OCI-LY7 (cell line): ENCODE measurements around the gene TMC8. TPM values are rescaled to one million over a fixed set of nuclear protein-coding genes. Genes with fewer than 3 reads are reported as not detected.

Source experiments
- BruUV-seq: library from RNA; stranded (reverse); fragments of 400-500 nt; replicated peaks from 2 replicates; lab custom pipeline; 2021; lab: Mats Ljungman, UMichigan
- CTCF ChIA-PET: fragments of 300-600 bp; sonication (Branson Sonifier 250); formaldehyde crosslinking; loops from one replicate; lab custom pipeline; 2022; ENCODE audit warnings: antibody characterized with exemption; ENCODE audit not compliant: unreplicated experiment; lab: Charles Lee
- POLR2A ChIA-PET: fragments of 300-600 bp; sonication (Branson Sonifier 250); formaldehyde crosslinking; loops from one replicate; lab custom pipeline; 2022; ENCODE audit warnings: antibody characterized with exemption; lab: Charles Lee
- DNase-seq: peaks from one replicate; pipeline ENCODE4 v3.0.0-alpha.2; 2015; ENCODE audit warnings: low spot score
- H2AFZ ChIP-seq: fragments of 200-600 bp; sonication (generic), shearing (Covaris generic); 2 replicates; pipeline ENCODE4 v1.6.1; 2014; ENCODE audit warnings: mild to moderate bottlenecking, antibody characterized with exemption, low read length, moderate library complexity
- H3K27ac ChIP-seq: fragments of 200-600 bp; sonication (generic); 2 replicates; pipeline ENCODE4 v1.5.1; 2014; ENCODE audit warnings: mixed run types, low read depth, mild to moderate bottlenecking, moderate library complexity, low read length, inconsistent platforms; ENCODE audit not compliant: poor library complexity, severe bottlenecking
- H3K36me3 ChIP-seq: fragments of 200-600 bp; sonication (generic); 2 replicates; pipeline ENCODE4 v1.6.1; 2014; ENCODE audit warnings: mild to moderate bottlenecking, antibody characterized with exemption, low read length, moderate library complexity, mixed read lengths; ENCODE audit not compliant: insufficient read depth
- H3K4me1 ChIP-seq: fragments of 200-600 bp; sonication (generic); 2 replicates; pipeline ENCODE4 v1.5.1; 2014; ENCODE audit warnings: mild to moderate bottlenecking, low read length; ENCODE audit not compliant: insufficient read depth, poor library complexity, severe bottlenecking
- H3K4me2 ChIP-seq: fragments of 200-600 bp; sonication (generic); 2 replicates; pipeline ENCODE4 v1.6.1; 2014; ENCODE audit warnings: mild to moderate bottlenecking, low read length
- H3K4me3 ChIP-seq: fragments of 200-600 bp; sonication (generic); 2 replicates; pipeline ENCODE4 v1.5.1; 2014; ENCODE audit warnings: mild to moderate bottlenecking, low read depth, low read length; ENCODE audit not compliant: poor library complexity, severe bottlenecking
- H3K79me2 ChIP-seq: fragments of 200-600 bp; sonication (generic); 2 replicates; pipeline ENCODE4 v1.6.1; 2016; ENCODE audit warnings: low read depth, mild to moderate bottlenecking, low read length, moderate library complexity, mixed read lengths; ENCODE audit not compliant: insufficient read depth
- H3K9me2 ChIP-seq: fragments of 200-600 bp; sonication (generic); 2 replicates; pipeline ENCODE4 v1.6.1; 2016; ENCODE audit warnings: mild to moderate bottlenecking, low read length, mixed read lengths; ENCODE audit not compliant: insufficient read depth
- H3K9me3 ChIP-seq: fragments of 200-600 bp; sonication (generic); 2 replicates; pipeline ENCODE4 v1.6.1; 2014; ENCODE audit warnings: mild to moderate bottlenecking, mixed run types, low read length, mixed read lengths
- H4K20me1 ChIP-seq: fragments of 200-600 bp; sonication (generic); 2 replicates; pipeline ENCODE4 v1.6.1; 2014; ENCODE audit warnings: mild to moderate bottlenecking, antibody characterized with exemption, low read length, moderate library complexity, mixed read lengths; ENCODE audit not compliant: insufficient read depth
- EZH2phosphoT487 ChIP-seq: fragments of 200-600 bp; sonication (generic); IDR thresholded peaks from 2 replicates; pipeline ENCODE4 v1.6.1; 2018; ENCODE audit warnings: low read depth, borderline replicate concordance, mild to moderate bottlenecking, mixed run types, antibody characterized with exemption, low read length, moderate library complexity, mixed read lengths
- intact Hi-C: fragments of 100-400 bp; cut with micrococcal nuclease; formaldehyde crosslinking; loops from one replicate; pipeline ENCODE4 v1.10.0; 2022; ENCODE audit not compliant: unreplicated experiment
- total RNA-seq, 2 experiments: library from RNA; depleted of rRNA in 1 of 2; stranded (reverse); fragments of >200 nt in 1 of 2; shearing (Covaris generic) in 1 of 2; gene quantifications; 2 replicates each; pipeline ENCODE4 v1.2.3, GENCODE V29; 2014 to 2022
- TF ChIP-seq, protein P1 (sequence below): fragments of 200-600 bp; sonication (generic); conservative IDR thresholded peaks from 2 replicates; pipeline ENCODE4 v1.5.1; 2014; ENCODE audit warnings: mild to moderate bottlenecking, antibody characterized with exemption, low read length, moderate library complexity, mixed read lengths

Gene TMC8
- total RNA-seq, 2 experiments from 2014 or later, result 83.8 to 236 TPM

GRCh38 chr17:78116411-78116810 is 14.2 kb upstream of the TMC8 start:
- Histone ChIP-seq H3K4me3 (no peak overlapping the region), H3K4me2 (no peak overlapping the region), H3K36me3 (peaks cover 49% of the 10 kb centered on the region), H4K20me1 (no peaks in the 10 kb centered on the region), H3K27ac (no peak overlapping the region), H2AFZ (no peak overlapping the region), H3K9me2 (no peaks in the 10 kb centered on the region), H3K4me1 (peaks cover 10% of the 10 kb centered on the region), H3K9me3 (no peaks in the 10 kb centered on the region), H3K79me2 (no peaks in the 10 kb centered on the region)
- no TSS peak for BruUV-seq
- POLR2A ChIA-PET, result interaction anchor here (0.7 kb wide), 2 partner anchors 200 to 221 kb away, joined by 3 read pairs; no protein-coding TSS in a partner anchor
- CTCF ChIA-PET, result interaction anchor here (0.7 kb wide), 1 partner anchor 18 kb away, joined by 4 read pairs; no protein-coding TSS in a partner anchor
- no peak for TF ChIP-seq EZH2phosphoT487
- TF ChIP-seq, protein P1, sequence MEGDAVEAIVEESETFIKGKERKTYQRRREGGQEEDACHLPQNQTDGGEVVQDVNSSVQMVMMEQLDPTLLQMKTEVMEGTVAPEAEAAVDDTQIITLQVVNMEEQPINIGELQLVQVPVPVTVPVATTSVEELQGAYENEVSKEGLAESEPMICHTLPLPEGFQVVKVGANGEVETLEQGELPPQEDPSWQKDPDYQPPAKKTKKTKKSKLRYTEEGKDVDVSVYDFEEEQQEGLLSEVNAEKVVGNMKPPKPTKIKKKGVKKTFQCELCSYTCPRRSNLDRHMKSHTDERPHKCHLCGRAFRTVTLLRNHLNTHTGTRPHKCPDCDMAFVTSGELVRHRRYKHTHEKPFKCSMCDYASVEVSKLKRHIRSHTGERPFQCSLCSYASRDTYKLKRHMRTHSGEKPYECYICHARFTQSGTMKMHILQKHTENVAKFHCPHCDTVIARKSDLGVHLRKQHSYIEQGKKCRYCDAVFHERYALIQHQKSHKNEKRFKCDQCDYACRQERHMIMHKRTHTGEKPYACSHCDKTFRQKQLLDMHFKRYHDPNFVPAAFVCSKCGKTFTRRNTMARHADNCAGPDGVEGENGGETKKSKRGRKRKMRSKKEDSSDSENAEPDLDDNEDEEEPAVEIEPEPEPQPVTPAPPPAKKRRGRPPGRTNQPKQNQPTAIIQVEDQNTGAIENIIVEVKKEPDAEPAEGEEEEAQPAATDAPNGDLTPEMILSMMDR, result no peak
- intact Hi-C loops, result no loop called here
- no peak for DNase-seq

DNA sequence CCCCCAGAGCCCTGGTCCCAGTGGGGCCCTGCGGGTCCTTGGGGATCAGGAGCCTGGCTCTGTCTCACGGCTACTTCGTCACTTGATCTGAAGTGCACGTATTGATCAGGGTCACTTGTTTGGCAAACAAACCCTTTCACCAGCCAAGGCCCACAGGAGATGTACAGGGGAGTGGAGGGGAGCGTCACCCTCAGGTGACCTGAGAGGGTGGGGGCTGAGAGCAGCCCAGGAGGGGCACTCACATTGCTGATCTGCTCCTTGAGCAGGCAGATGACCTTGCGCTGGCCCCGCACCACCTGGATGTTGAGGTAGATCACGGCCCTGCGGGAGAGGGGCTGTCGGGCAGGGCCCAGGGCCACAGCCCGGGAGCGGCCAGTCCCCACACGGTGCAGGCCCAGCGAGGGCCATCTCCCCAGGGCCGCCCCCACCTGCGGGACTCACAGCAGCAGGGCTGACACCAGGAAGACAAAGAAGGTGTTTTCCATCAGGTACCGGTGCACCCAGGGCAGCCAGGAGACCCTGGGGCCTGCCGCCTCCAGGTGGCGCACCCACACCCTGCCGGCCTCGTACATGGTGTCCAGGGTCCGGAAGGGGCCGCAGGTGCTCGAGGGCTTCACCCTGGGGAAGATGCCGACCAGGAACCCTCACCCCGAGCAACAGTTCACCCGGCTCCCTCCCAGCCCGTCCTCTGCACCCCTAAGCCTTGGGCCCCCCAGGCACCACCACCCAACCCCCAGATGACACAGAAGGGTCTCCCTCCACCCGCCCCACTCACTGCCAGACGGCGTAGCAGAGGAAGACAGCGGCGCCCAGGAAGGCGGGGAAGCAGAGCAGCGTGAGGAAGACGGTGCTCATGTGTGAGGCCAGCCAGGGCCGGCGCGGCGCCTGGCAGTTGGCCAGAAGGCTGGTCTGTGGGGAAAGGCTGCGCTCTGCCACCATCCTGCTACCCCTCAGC is 13.3 kb upstream of the TMC8 start:
- Histone ChIP-seq H3K27ac (no peak overlapping the region), H3K4me1 (peaks cover 18% of the 10 kb centered on the region), H3K4me3 (no peak overlapping the region), H3K9me3 (no peaks in the 10 kb centered on the region), H4K20me1 (no peaks in the 10 kb centered on the region), H3K4me2 (no peak overlapping the region; the same call in 1 of the 2 replicates), H3K79me2 (no peaks in the 10 kb centered on the region), H3K36me3 (peaks cover 48% of the 10 kb centered on the region), H2AFZ (no peak overlapping the region), H3K9me2 (no peaks in the 10 kb centered on the region)
- no TSS peak for BruUV-seq
- intact Hi-C loops, result loop anchor here (1.0 kb wide), 1 partner anchor 17 kb away; no protein-coding TSS in a partner anchor
- POLR2A ChIA-PET, result interaction anchor here (0.7 kb wide), 1 partner anchor 220 kb away, joined by 3 read pairs; no protein-coding TSS in a partner anchor
- no peak for TF ChIP-seq EZH2phosphoT487
- TF ChIP-seq, protein P1, result peak; percentile 82
- peak; percentile 54 for DNase-seq
- CTCF ChIA-PET, result no interaction called here
